Measurements from ENCODE around the gene NAT10. TPM values are rescaled to one million over a fixed set of nuclear protein-coding genes. Genes with fewer than 3 reads are reported as not detected.
A peak's percentile ranks its signal among the peaks of the same experiment; 100 is the strongest.

NAT10 gene
- total and polyA plus RNA-seq, 3 experiments from 2014 or later: 40.1 to 148 (median 143) TPM

- H3K27ac Mint-ChIP-seq: peak overlapping the region in 1 of 8 donors; percentile 75
- no peak for DNase-seq
- no peak overlapping the region for H3K4me3 Mint-ChIP-seq
- H3K9me3 Mint-ChIP-seq: no peaks in the 10 kb centered on the region
- no peak overlapping the region for H3K27ac ChIP-seq (ENCODE audit: low read depth, low read length)
- no peaks in the 10 kb centered on the region for H3K36me3 Mint-ChIP-seq
- H3K27me3 ChIP-seq (ENCODE audit: insufficient read depth, low read length, poor library complexity, severe bottlenecking): no peaks in the 10 kb centered on the region
- no peak overlapping the region for H3K4me3 ChIP-seq (ENCODE audit: low read length)
- H3K4me1 Mint-ChIP-seq: peaks cover 0 to 9% (median 2%) of the 10 kb centered on the region in 3 donors
- peaks cover 0 to 6% of the 10 kb centered on the region in 2 donors for H3K27me3 Mint-ChIP-seq
- H3K9me3 ChIP-seq (ENCODE audit: low read length): no peaks in the 10 kb centered on the region
- CTCF ChIA-PET: interaction anchor here (1.2 to 2.2 kb wide), 2 partner anchors 9 to 22 kb away, joined by 3 to 11 read pairs; no protein-coding TSS in a partner anchor
- POLR2A ChIA-PET: no interaction called here
- peaks cover 5% of the 10 kb centered on the region for H3K4me1 ChIP-seq (ENCODE audit: insufficient read depth, low read length)
- no peaks in the 10 kb centered on the region for H3K36me3 ChIP-seq (ENCODE audit: insufficient read depth, low read length)
Measured at GRCh38 chr11:34165786-34166555, 60.5 kb downstream of the NAT10 start.

- Mint-ChIP-seq H3K27ac (peak overlapping the region in 1 of 8 donors; percentile 23), H3K27me3 (peaks cover 0 to 6% of the 10 kb centered on the region in 2 donors), H3K9me3 (no peaks in the 10 kb centered on the region), H3K36me3 (no peaks in the 10 kb centered on the region), H3K4me1 (no peaks in the 10 kb centered on the region), H3K4me3 (no peak overlapping the region)
- Histone ChIP-seq H3K9me3 (ENCODE audit: low read length) (no peaks in the 10 kb centered on the region), H3K4me1 (ENCODE audit: insufficient read depth, low read length) (no peaks in the 10 kb centered on the region), H3K36me3 (ENCODE audit: insufficient read depth, low read length) (no peaks in the 10 kb centered on the region), H3K4me3 (ENCODE audit: low read length) (no peak overlapping the region), H3K27me3 (ENCODE audit: insufficient read depth, low read length, poor library complexity, severe bottlenecking) (no peaks in the 10 kb centered on the region), H3K27ac (ENCODE audit: low read depth, low read length) (no peak overlapping the region)
- no peak for DNase-seq
- ChIA-PET POLR2A (no interaction called here), CTCF (interaction anchor here (1.2 kb wide), 1 partner anchor 21 kb away, joined by 3 read pairs; no protein-coding TSS in a partner anchor)
Measured at GRCh38 chr11:34166806-34167740, 61.6 kb downstream of the NAT10 start.

- CTCF ChIA-PET: interaction anchor here (1.0 to 1.4 kb wide), 4 partner anchors 10 to 179 kb away, joined by 3 to 4 read pairs (median 3); no protein-coding TSS in a partner anchor
- no peak overlapping the region for H3K27ac ChIP-seq (ENCODE audit: low read depth, low read length)
- no peaks in the 10 kb centered on the region for H3K9me3 ChIP-seq (ENCODE audit: low read length)
- Mint-ChIP-seq H3K9me3 (no peaks in the 10 kb centered on the region), H3K27me3 (peaks cover 6 to 7% of the 10 kb centered on the region in 2 donors), H3K36me3 (no peaks in the 10 kb centered on the region), H3K4me3 (no peak overlapping the region), H3K4me1 (no peaks in the 10 kb centered on the region), H3K27ac (no peak overlapping the region)
- POLR2A ChIA-PET: no interaction called here
- H3K4me1 ChIP-seq (ENCODE audit: insufficient read depth, low read length): no peaks in the 10 kb centered on the region
- no peak overlapping the region for H3K4me3 ChIP-seq (ENCODE audit: low read length)
- DNase-seq: no peak
- no peaks in the 10 kb centered on the region for H3K27me3 ChIP-seq (ENCODE audit: insufficient read depth, low read length, poor library complexity, severe bottlenecking)
- no peaks in the 10 kb centered on the region for H3K36me3 ChIP-seq (ENCODE audit: insufficient read depth, low read length)
Measured at GRCh38 chr11:34167961-34168360, 62.5 kb downstream of the NAT10 start.

- H3K27me3 Mint-ChIP-seq: peaks cover 7% of the 10 kb centered on the region in 2 donors
- H3K36me3 ChIP-seq (ENCODE audit: insufficient read depth, low read length): no peaks in the 10 kb centered on the region
- no peaks in the 10 kb centered on the region for H3K27me3 ChIP-seq (ENCODE audit: insufficient read depth, low read length, poor library complexity, severe bottlenecking)
- no peak for DNase-seq
- H3K9me3 Mint-ChIP-seq: no peaks in the 10 kb centered on the region
- H3K9me3 ChIP-seq (ENCODE audit: low read length): no peaks in the 10 kb centered on the region
- no peak overlapping the region for H3K4me3 Mint-ChIP-seq
- ChIA-PET CTCF (interaction anchor here (0.7 to 1.4 kb wide), 6 partner anchors 10 to 189 kb away, joined by 3 to 4 read pairs (median 3); partner anchors contain the start of gene ABTB2), POLR2A (no interaction called here)
- H3K27ac Mint-ChIP-seq: no peak overlapping the region
- H3K27ac ChIP-seq (ENCODE audit: low read depth, low read length): no peak overlapping the region
- peaks cover 0 to 3% (median 0%) of the 10 kb centered on the region in 3 donors for H3K4me1 Mint-ChIP-seq
- no peak overlapping the region for H3K4me3 ChIP-seq (ENCODE audit: low read length)
- H3K36me3 Mint-ChIP-seq: no peaks in the 10 kb centered on the region
- H3K4me1 ChIP-seq (ENCODE audit: insufficient read depth, low read length): no peaks in the 10 kb centered on the region
Measured at GRCh38 chr11:34168642-34169420, 63.4 kb downstream of the NAT10 start.

GRCh38 chr11:34169686-34170085, 64.3 kb downstream of the NAT10 start:
- ChIA-PET CTCF (interaction anchor here (1.0 kb wide), 1 partner anchor 188 kb away, joined by 3 read pairs; the partner anchor contains the start of gene ABTB2), POLR2A (no interaction called here)
- no peak overlapping the region for H3K4me3 ChIP-seq (ENCODE audit: low read length)
- H3K36me3 ChIP-seq (ENCODE audit: insufficient read depth, low read length): no peaks in the 10 kb centered on the region
- no peak overlapping the region for H3K27ac ChIP-seq (ENCODE audit: low read depth, low read length)
- no peaks in the 10 kb centered on the region for H3K9me3 ChIP-seq (ENCODE audit: low read length)
- peaks cover 7% of the 10 kb centered on the region in 2 donors for H3K27me3 Mint-ChIP-seq
- H3K27ac Mint-ChIP-seq: no peak overlapping the region
- peaks cover 0 to 7% (median 0%) of the 10 kb centered on the region in 3 donors for H3K4me1 Mint-ChIP-seq
- H3K4me3 Mint-ChIP-seq: no peak overlapping the region
- no peak for DNase-seq
- H3K27me3 ChIP-seq (ENCODE audit: insufficient read depth, low read length, poor library complexity, severe bottlenecking): no peaks in the 10 kb centered on the region
- no peaks in the 10 kb centered on the region for H3K9me3 Mint-ChIP-seq
- no peaks in the 10 kb centered on the region for H3K36me3 Mint-ChIP-seq
- H3K4me1 ChIP-seq (ENCODE audit: insufficient read depth, low read length): no peaks in the 10 kb centered on the region

GRCh38 chr11:34173050-34173449, 67.6 kb downstream of the NAT10 start:
- Mint-ChIP-seq H3K4me1 (peaks cover 0 to 12% (median 0%) of the 10 kb centered on the region in 3 donors), H3K36me3 (no peaks in the 10 kb centered on the region), H3K27ac (no peak overlapping the region), H3K27me3 (peaks cover 7 to 9% of the 10 kb centered on the region in 2 donors), H3K4me3 (no peak overlapping the region), H3K9me3 (no peaks in the 10 kb centered on the region)
- H3K4me1 ChIP-seq (ENCODE audit: insufficient read depth, low read length): no peaks in the 10 kb centered on the region
- H3K9me3 ChIP-seq (ENCODE audit: low read length): no peaks in the 10 kb centered on the region
- ChIA-PET POLR2A (no interaction called here), CTCF (interaction anchor here (2.2 to 7.7 kb wide), 3 partner anchors 13 to 183 kb away, joined by 11 to 113 read pairs (median 54); partner anchors contain the start of gene ABTB2)
- no peaks in the 10 kb centered on the region for H3K27me3 ChIP-seq (ENCODE audit: insufficient read depth, low read length, poor library complexity, severe bottlenecking)
- no peak for DNase-seq
- H3K27ac ChIP-seq (ENCODE audit: low read depth, low read length): no peak overlapping the region
- no peaks in the 10 kb centered on the region for H3K36me3 ChIP-seq (ENCODE audit: insufficient read depth, low read length)
- H3K4me3 ChIP-seq (ENCODE audit: low read length): no peak overlapping the region

GRCh38 chr11:34174412-34175041, 69.1 kb downstream of the NAT10 start:
- Mint-ChIP-seq H3K36me3 (no peaks in the 10 kb centered on the region), H3K27ac (no peak overlapping the region), H3K4me3 (peak overlapping the region in 5 of 7 donors; percentile 39 to 64 (median 51)), H3K27me3 (peaks cover 7 to 10% of the 10 kb centered on the region in 2 donors), H3K4me1 (peaks cover 0 to 12% (median 0%) of the 10 kb centered on the region in 3 donors), H3K9me3 (no peaks in the 10 kb centered on the region)
- Histone ChIP-seq H3K9me3 (ENCODE audit: low read length) (no peaks in the 10 kb centered on the region), H3K4me1 (ENCODE audit: insufficient read depth, low read length) (no peaks in the 10 kb centered on the region), H3K36me3 (ENCODE audit: insufficient read depth, low read length) (no peaks in the 10 kb centered on the region), H3K4me3 (ENCODE audit: low read length) (no peak overlapping the region), H3K27ac (ENCODE audit: low read depth, low read length) (no peak overlapping the region), H3K27me3 (ENCODE audit: insufficient read depth, low read length, poor library complexity, severe bottlenecking) (no peaks in the 10 kb centered on the region)
- ChIA-PET CTCF (interaction anchor here (0.6 to 7.7 kb wide), 46 partner anchors 9 to 1187 kb away, joined by 3 to 113 read pairs (median 4); partner anchors contain the start of gene ABTB2), POLR2A (interaction anchor here (1.1 kb wide), 1 partner anchor 183 kb away, joined by 8 read pairs; the partner anchor contains the start of gene ABTB2)
- peak; percentile 65 to 82 (median 67) for DNase-seq
